Left colon (tissue), 2 donors: Measurements from ENCODE around the gene LRRC8D. TPM values are rescaled to one million over a fixed set of nuclear protein-coding genes. Genes with fewer than 3 reads are reported as not detected.

ENCODE experiments used
- ATAC-seq: fragments of 200-7000 bp; cut with Tn5 transposase; one replicate; pipeline ENCODE4 v1.9.1; 2020; ENCODE audit warnings: mild to moderate bottlenecking, moderate library complexity
- DNase-seq, 2 donors: peaks; one replicate each; pipeline ENCODE4 v3.0.0-alpha.2; 2020
- intact Hi-C, 2 donors: fragments of 100-400 bp; cut with DNase I in 1 of 2; cut with micrococcal nuclease in 1 of 2; formaldehyde crosslinking; loops; one replicate each; pipeline versions ENCODE4 v1.11.2 to v1.14.0; 2022; cut with DNase I, micrococcal nuclease
- total RNA-seq, 2 donors: library from RNA; stranded (reverse); fragmentation: NEBNext Ultra II Directional; extraction: Animal tissue kit (Norgen Biotek cat#: 25700); gene quantifications; one replicate each; pipeline ENCODE4 v1.2.1, GENCODE V29; 2021
- donor health status: DM: no; HTN: no; CAD: no.
- donor health status: DM: yes; HTN: yes; CAD: no.

Gene LRRC8D
- total RNA-seq, 2 donors from 2014 or later: 36.6 to 48.0 TPM

DNA sequence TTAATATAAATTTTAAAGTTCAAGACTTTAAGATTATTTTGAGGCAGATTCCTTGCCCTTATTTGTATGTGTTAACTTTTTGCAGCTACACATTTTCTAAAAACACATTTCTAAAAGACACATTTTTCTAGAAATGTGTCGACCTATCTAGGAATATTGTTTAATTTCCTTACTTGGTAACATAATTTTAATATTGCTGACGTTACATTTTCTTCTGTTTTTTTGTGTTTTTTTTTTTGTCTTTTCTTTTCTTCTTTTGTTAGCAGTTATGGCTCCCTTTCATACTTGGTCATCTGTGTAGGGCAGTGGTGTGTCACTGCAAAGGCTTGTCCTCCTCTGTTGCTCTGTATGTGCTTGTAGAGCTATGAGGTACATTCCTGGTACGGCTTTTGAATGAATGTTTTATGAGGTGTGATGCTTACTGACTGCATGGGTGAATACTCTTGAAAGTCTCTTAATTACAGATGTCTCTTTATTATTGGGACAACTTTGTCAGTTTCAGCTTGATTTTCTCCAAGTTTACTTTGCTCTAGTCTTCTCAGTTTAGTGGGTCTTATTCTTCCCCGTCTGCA is 30.1 kb downstream of the LRRC8D start:
- intact Hi-C loops: no loop called here

GRCh38 chr1:89854140-89854539 is 33.3 kb downstream of the LRRC8D start:
- DNase-seq (no peak), ATAC-seq (no peak)
- intact Hi-C loops: no loop called here

More for the DNA sequence above, 30.1 kb downstream of the LRRC8D start:
- DNase-seq: no peak
- no peak for ATAC-seq

GRCh38 chr1:89855413-89856123 is 34.7 kb downstream of the LRRC8D start:
- ATAC-seq: no peak
- no peak for DNase-seq
- intact Hi-C loops: no loop called here

- ATAC-seq: no peak
- no peak for DNase-seq
- intact Hi-C loops: no loop called here
Observed at GRCh38 chr1:89863165-89863830, 42.5 kb downstream of the LRRC8D start.

GRCh38 chr1:89865498-89866382 is 44.9 kb downstream of the LRRC8D start:
- intact Hi-C loops: no loop called here
- no peak for DNase-seq
- ATAC-seq: peak; percentile 97

DNA sequence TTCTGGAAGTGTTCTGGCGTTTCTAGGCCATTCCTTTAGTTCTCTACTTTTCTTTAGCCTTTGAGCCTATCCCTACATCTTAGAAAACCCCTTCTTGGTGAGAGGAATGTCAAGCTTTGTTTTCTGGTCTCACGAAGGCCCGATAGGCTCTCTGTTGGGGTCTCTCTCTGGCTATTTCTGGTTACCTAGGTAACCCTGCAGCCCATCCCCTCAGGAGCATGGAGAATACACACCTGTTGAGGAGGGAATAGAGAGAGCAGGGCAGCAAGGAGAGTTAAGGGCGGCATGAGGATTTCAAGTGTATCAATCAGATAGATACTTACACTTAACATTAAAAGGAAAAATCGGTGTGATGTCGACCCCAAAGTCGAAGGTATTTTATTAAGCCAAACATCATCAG is 45.7 kb downstream of the LRRC8D start:
- intact Hi-C loops: no loop called here
- ATAC-seq (no peak), DNase-seq (no peak)

DNA sequence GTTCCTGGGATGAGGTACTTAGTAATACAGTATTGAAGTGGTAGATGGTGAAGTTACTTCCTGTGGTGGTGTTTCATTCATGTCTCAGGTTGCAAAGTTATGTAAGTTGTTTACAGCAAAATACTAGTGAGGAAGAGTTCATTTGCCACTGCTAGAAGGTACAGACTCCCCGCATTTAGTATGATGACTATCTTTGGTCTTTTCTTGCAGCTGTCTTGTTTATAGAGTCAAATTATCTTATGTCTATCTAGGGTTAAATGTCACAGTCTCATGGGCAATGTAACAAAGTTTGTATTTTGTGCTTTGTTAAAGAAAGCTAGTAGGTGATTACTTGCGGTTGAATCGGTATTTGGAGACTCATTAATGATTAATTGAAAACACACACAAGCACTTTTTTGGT is 50.2 kb downstream of the LRRC8D start:
- DNase-seq: no peak
- intact Hi-C loops: no loop called here
- ATAC-seq: no peak

GRCh38 chr1:89871768-89872473 is 51.1 kb downstream of the LRRC8D start:
- intact Hi-C loops: no loop called here
- ATAC-seq (no peak), DNase-seq (no peak)

DNA sequence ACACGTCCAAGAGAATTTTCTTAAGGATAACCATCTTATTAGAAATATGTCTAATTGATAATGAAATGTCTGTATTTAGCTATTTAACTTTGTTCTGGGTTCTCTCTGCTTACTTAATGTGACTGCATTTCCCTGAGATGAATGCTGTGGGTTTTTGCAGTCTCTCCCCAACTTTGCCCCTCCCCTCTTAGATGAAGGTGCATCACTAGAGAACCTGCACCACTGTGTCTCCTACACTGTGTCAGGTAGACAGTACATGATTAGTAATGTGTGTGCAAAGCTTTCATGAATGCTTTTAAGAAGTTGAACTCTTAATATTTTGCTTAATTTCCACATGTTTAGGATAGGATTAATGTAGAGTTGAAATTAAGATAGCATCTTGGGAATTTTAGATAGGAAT is 51.7 kb downstream of the LRRC8D start:
- DNase-seq (no peak), ATAC-seq (no peak)
- intact Hi-C loops: no loop called here

GRCh38 chr1:89873288-89873687 is 52.5 kb downstream of the LRRC8D start:
- no peak for DNase-seq
- no peak for ATAC-seq
- intact Hi-C loops: no loop called here

GRCh38 chr1:89873770-89874169 is 52.9 kb downstream of the LRRC8D start:
- ATAC-seq (no peak), DNase-seq (no peak)
- intact Hi-C loops: no loop called here

GRCh38 chr1:89876463-89876862 is 55.6 kb downstream of the LRRC8D start:
- intact Hi-C loops: no loop called here
- ATAC-seq (no peak), DNase-seq (no peak)

DNA sequence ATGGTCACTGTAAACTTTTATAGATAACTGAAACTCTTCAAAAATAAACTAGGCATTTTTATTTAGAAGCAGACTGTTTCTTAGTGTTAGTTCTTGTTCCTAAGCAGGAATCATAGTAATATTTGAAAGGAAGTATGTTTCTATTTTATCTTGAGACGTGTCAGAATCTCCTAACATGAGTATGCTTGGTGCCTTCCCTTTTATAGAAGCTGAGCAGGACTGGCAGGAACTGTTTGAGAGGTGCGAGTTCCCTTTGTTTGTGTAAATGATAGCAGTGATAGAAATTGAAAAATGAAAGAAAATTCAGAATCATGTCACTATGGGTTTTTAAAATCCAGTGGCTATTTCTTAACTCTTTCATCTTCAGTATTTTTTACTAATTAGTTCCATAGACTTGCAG is 56.9 kb downstream of the LRRC8D start:
- DNase-seq (no peak), ATAC-seq (no peak)
- intact Hi-C loops: no loop called here

DNA sequence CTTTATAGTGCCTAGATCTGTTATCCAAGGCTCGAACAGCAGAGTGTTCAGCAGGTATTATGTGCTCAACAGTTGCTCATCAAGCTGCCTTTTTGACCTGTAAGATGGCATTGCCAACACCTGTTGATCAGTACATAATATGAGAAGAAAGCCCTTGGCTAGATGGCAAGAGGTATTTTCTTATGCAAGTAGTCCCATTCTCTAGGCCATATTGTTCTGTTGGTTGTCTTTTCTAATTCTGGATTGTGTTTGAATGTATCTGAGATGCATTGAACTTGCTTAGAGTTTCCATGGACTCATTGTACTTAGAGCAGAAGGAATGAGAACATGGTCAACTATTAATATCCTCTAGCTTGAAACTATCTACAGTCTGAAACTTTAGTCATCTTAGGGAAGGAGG is 57.4 kb downstream of the LRRC8D start:
- DNase-seq: no peak
- ATAC-seq: no peak
- intact Hi-C loops: no loop called here

GRCh38 chr1:89880679-89881078 is 59.8 kb downstream of the LRRC8D start:
- DNase-seq (no peak), ATAC-seq (no peak)
- intact Hi-C loops: no loop called here

GRCh38 chr1:89881415-89882058 is 60.7 kb downstream of the LRRC8D start:
- DNase-seq (no peak), ATAC-seq (no peak)
- intact Hi-C loops: no loop called here

GRCh38 chr1:89882348-89883029 is 61.7 kb downstream of the LRRC8D start:
- ATAC-seq (no peak), DNase-seq (no peak)
- intact Hi-C loops: no loop called here

GRCh38 chr1:89883030-89883379 is 62.2 kb downstream of the LRRC8D start:
- ATAC-seq: no peak
- intact Hi-C loops: no loop called here
- DNase-seq: no peak
